Activated T-cell treated with anti-CD3 and anti-CD28 coated beads, Interleukin-2, amount 50 U/mL, for 1 hour (primary cell): ENCODE results near the gene RPE.

ENCODE experiments used
- DNase-seq: peaks from one replicate; pipeline ENCODE4 v3.0.0-alpha.2; 2020

The RPE gene

GRCh38 chr2:210003359-210003758 is 921 bp downstream of the RPE start:
- DNase-seq = no peak

DNA sequence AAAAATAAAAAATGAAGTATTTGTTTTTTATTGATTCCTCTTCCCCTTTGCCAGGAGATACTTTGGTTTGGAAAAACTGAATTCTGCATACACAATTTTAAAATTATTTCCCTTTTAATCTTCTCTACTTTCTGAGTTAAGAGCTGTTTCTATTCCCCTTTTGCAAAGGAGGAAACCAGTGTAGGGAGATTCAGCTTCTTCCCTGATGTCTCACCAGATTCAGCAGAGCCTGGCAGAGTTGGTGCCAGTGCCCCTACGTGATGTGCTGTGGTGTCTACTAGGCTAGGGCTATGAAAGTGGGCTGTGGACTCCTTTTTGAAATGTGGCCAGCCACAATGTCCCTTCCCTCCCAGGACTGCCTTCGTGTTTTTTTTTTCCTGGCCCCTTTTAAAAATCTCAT is 2.4 kb downstream of the RPE start:
- no peak for DNase-seq

- DNase-seq = no peak
These were observed 5.5 kb downstream of the RPE start for GRCh38 chr2:210007895-210008294.

DNA sequence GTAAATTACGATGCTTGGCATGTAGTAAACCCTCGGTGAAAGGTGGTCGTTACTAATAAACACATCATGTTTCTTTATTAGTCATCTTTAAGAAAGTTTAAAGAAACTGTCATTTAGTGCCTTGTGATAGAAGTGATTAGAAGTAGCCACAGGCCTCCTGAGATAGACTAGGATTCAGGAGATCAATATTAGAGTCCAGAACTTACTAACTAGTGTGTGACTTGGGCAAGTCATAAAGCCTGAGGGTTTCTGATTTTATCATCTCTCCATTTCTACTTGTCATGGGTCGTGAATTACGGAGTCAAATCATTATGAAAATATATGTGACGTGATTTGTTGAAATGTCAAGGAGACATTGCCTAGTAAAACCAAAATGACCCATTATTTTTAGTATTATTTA is 6.7 kb downstream of the RPE start:
- DNase-seq = no peak

DNA sequence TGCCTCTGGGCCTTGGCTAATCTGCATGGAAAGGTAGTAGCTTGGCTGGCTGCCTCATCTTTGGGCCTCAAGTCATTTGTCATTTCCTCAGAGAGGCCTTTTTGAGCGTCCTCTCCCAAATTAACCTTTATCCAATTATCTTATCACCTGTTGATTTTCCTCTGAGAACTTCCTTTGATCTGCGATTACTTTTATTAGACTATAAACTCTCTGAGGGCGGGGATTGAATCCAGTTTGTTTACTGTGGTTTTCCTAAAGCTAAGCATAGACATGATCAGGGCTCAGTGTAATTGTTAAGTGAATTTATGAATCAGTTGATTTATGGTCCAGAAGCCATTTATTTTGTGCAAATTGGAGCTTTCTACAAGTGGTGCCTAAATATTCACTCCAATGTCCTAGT is 7.5 kb downstream of the RPE start:
- DNase-seq = no peak

DNA sequence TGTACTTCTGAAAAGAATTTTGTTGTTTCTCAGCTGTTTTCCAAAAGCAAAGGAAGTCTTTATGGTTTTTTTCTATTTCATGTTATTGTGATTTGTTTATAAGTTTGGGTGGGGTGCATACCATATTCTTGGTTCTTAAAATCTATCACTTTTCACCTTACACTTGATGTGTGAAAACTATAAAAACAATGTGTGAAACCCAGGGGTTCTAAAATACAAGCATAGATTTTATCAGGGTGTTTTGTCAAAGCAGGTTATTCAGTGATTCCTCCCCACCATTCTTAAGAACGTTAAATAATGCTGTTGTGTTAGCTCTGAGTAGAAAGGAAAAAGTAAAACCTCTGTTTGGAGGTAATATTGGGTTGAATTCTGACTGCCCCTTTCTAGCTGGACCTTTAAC is 17.7 kb downstream of the RPE start:
- no peak for DNase-seq

DNA sequence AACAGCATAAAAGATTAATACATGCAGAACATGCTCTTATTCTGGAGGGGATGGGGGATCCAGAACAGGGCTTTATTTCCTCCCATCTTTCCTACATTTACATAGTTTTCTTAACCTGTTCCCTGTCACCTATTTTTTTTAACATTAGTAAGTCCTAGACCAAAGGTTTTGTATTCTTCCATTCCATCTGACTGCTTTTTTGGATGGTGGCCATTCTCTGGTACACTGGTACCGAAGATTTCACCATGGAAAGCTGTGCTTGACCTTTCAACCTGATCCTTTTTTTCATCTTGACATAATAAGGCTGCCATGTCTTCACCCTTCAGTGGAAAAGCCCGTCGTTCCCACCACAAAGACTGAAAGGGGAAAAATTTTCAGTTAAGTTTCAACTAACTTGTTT is 20.4 kb downstream of the RPE start:
- no peak for DNase-seq

DNA sequence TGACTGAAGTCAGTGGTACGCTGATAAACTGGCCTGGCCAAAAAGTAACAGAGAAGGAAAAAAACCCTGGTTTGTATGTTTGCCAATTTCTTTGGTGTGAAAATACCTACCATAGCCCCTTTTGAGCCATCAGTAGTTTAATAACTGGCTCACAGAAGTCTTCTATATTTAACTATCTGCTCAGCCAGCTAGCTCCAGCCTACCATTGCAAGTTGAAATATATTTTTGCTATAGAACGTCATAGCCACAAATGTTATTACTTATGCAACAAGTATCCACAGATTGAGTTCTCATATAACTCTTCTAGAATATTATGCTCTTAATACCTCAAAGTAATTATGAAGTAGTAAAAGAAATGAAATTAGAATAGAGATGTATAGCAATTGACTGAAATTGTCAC is 25.2 kb downstream of the RPE start:
- DNase-seq = no peak

GRCh38 chr2:210028178-210028577 is 25.7 kb downstream of the RPE start:
- DNase-seq = no peak

- DNase-seq = no peak
These were observed 31.7 kb downstream of the RPE start for GRCh38 chr2:210034087-210034683.

DNA sequence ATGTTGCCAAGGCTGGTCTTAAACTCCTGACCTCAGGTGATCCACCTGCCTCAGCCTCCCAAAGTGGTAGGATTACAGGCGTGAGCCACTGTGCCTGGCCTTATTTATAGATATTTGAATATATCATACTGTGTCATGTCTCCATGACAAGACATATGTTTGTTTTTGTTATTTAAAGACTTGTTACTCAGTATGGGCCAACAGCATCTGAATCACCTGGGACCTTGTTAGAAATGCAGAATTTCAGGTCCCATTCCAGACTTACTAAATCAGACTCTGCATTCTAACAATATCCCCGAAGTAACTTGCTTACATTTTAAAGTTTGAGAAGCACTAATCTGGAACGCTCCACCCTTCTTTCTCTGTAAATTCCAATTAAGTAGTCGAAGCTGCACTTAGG is 33.2 kb downstream of the RPE start:
- DNase-seq = no peak

GRCh38 chr2:210038078-210038477 is 35.6 kb downstream of the RPE start:
- no peak for DNase-seq

DNA sequence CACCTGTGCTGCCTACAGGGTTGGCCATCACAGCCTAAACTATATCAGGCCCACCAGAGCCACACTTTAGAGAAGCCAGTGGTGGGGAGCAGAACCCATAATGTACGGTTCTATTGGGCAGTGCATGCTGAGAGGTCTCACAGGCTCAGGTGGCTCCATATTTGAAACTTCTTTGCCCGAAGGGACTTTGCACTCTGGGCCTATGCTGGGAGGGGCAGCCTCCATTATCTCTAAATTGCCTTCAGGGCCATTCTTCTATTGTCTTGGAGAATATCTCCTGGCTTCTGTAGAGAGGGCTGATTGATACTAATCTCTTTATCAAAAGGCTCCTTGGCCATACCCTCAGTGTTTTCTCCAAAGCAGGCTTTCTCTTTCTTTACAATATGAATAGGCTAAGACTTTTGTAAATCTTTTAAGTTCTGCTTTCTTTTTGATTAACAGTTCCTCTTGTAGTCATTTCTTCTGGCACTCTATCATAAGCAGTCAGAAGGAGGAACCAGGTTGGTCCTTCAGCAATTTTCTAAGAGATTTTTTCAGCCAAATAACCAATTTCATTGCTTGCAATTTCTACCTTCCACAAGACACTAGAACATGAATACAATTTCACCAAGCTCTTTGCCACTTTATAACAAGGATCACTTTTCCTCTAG is 44.5 kb downstream of the RPE start:
- DNase-seq = no peak

GRCh38 chr2:210049831-210050230 is 47.4 kb downstream of the RPE start:
- no peak for DNase-seq

DNA sequence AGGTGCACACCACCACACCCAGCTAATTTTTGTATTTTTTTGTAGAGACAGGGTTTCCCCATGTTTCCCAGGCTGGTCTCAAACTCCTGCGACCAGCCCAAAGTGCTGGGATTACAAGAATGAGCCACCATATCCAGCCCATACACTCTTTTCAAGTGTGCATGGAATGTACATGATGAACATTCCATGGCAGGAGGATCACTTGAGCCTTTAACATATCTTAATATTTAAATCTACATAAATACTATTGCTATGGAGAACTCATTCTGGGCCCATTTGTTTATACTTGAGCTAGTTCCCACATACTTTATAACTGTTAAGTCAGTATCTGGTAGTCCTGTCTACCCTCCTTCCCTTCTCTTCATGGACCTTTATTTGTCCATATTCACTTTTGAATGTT is 48.4 kb downstream of the RPE start:
- DNase-seq = no peak

- DNase-seq = no peak
These were observed 52.3 kb downstream of the RPE start for GRCh38 chr2:210054696-210055095.

DNA sequence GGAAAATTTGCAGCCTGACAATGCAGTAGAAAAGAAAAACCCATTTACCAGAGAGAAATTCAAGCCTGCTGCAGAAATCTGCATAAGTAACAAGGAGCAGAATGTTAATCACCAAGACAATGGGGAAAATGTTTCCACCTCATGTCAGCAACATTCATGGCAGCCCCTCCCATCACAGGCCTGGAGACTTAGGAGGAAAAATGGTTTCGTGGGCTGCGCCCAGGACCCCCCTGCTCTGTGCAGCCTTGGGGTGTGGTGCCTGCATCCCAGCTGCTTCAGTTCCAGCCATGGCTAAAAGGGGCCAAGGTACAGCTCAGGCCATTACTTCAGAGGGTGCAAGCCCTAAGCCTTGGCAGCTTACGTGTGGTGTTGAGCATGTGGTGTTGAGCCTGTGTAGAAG is 53.4 kb downstream of the RPE start:
- no peak for DNase-seq

DNA sequence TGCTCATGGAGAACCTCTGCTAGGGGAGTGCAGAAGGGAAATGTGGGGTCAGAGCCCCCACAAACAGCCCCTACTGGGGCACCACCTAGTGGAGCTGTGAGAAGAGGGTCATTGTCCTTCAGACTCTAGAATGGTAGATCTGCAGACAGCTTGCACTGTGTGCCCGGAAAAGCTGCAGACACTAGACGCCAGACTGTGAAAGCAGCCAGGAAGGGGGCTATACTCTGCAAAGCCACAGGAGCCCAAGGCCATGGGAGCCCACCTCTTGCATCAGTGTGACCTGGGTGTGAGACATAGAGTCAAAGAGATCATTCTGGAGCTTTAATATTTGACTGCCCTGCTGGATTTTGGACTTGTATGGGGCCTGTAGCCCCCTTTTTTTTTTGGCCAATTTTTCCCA is 60.9 kb downstream of the RPE start:
- no peak for DNase-seq
